GM19463 (cell line): ENCODE data around the gene SHLD2.
"Not testable (repeated sequence)": the region's sequence is repeated elsewhere in the genome, so short reads cannot be mapped to it uniquely, and the experiment has no call there.

Source experiments
- ATAC-seq: cut with Tn5 transposase; IDR thresholded peaks from one replicate; pipeline ENCODE4 v1.9.1; 2021; ENCODE audit warnings: mild to moderate bottlenecking, moderate library complexity; ENCODE audit not compliant: unreplicated experiment

The SHLD2 gene

DNA sequence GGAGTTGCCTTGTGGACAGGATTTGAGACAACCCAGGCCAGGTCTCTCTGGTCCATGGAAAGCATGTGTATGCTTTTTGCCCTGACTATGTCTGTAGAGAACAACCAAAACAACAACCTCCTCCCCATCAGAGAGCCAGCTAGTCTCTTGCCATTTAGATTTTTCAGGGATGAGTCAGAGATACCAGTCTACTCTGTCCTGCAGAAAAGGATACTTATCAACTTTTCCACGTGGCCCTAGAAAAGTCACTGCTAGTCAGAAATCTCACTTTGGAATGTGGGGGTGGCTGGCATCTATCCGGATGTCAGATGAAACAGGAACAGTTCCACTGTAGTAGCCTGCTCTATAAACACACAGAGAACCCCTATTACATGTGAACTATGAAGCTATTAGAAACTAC lies 116.8 kb downstream of the SHLD2 start:
- ATAC-seq = not testable (repeated sequence)

DNA sequence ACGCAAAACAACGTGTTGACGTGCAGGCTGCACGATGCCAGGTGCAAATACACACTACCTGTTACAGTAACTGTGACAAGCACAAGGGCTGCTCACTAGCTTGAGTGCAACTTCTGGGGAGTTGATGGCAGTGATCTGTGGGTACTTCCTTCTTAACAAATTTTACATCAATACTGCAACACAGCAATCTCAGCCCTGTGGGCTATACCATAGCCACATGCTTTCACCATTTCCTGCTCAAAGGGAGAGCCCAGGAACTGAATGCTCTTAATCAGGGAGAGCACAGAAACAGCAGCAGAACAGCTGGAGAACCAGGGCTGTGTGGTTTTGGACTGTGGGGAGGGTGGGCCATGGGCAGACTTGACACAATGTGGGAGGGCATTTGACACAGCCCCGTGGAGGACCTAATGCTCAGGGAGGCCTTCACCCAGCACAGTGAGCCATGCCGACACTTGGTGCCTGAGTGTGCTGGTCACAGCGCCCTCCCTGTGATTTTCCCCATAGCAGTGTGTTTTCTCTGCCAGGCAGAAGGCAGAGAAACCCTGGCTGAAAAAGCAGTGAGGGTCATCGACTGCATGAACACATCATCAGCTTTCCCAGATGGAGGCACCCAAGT lies 118.3 kb downstream of the SHLD2 start:
- ATAC-seq = not testable (repeated sequence)

DNA sequence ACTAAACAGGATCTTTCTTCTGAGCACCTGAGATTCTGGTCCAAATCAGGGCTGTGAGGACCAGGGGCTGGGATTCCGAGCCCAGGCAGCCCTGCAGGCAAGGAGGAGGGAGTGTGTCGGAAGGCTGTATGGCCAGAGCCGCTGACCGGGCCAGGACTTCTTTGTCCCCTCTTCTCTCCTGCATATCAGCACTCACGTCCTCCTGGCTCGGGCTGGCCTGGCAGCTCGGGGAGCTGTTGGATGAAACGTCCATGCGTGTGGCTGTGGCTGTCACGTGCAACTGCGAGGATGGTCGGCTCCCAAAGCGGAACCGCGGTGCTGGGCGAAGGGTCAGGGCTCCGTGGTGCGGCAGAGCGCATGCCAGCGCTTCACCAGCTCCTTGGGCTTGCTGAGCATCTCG lies 118.8 kb downstream of the SHLD2 start:
- ATAC-seq = not testable (repeated sequence)

DNA sequence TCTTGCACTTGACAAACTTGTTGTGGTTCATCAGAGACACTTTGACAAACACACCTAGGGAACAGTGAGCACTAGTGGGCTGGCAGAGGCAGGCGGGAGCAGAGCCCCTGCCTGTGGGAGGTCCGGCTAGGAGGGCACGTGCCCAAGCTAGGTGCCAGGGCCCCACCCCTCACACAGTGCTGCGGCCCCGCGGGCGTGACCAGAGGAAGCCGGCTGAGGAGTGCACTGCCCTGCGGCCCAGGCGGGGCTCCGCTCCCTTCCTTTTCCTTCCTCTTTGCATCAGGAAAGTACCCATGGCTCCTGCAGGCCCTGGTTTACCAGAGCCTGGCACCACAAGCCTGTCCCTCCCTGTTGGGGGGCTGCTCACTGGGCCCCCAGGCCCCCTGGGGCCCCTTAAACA lies 121.1 kb downstream of the SHLD2 start:
- not testable (repeated sequence) for ATAC-seq

DNA sequence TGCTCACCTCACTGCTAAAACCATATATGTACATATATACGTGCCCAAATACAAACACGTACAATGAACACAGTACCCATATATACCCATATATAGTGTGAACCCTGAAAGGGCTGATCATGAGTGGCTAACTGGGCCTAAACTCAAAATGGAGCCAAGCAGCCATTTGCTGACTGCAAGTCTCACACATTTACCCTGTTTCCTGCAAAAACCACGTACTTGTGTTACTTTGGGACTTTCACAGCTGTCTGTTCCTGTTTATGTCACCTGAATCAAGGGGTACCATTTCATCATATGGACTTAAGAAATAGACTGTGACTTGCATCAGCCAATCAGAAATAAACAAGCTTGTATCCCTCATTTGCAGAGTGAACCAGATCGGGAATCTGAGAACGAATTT lies 124.4 kb downstream of the SHLD2 start:
- not testable (repeated sequence) for ATAC-seq

DNA sequence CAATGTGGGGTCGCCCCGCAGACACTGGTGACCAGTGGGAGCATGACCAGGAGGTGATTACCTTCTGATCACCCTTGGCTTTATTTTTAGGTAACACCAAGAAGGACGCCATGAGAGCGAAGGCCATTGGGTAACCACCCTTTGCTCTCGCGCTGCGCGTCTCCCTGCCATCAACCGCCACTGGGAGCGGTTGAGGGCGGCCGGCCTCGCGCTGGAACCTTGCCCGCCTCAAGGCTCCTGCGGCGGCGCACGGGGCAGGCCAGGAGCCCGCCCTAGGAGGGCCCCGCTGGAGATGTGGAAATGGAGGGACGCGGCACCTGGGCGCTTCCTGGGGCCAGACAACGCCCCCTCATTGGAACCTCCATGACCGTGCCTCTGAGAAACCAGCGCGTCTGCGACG lies 127.8 kb downstream of the SHLD2 start:
- not testable (repeated sequence) for ATAC-seq

DNA sequence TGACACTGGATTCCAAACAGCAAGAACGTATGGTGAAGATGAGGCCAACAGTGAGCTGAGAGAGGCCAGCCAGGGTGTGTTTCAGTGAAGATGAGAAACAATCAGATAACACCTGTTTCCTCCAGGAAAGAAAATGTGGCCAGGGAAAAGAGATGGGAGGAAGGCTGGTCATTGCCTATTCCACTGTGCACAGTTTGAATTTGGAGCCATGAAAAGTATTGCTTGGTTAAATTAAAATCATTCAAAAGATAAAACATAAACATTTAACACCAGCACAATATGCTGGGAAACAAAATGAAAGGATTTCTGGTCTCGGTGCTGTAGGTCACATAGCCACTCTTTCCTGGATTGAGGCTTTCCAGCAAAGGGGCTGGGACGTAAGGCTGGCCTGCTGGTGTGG lies 130.1 kb downstream of the SHLD2 start, which contains the start of gene NUTM2A:
Gene NUTM2A (plus strand): TSS at position 301 of the 400 bp plus-strand sequence. CDS start 383 bp downstream, outside the sequence.
- ATAC-seq = not testable (repeated sequence)

DNA sequence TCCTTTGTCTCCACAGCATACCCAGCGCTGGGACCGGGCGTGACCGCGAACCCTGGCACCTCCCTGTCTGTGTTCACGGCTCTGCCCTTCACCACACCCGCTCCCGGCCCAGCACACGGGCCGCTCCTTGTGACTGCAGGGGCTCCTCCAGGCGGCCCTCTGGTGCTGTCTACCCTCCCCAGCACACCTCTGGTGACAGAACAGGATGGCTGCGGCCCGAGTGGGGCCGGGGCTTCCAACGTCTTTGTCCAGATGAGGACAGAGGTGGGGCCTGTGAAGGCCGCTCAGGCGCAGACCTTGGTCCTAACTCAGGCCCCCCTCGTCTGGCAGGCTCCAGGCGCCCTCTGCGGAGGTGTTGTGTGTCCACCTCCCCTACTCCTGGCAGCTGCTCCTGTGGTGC lies 133.2 kb downstream of the SHLD2 start:
- not testable (repeated sequence) for ATAC-seq

DNA sequence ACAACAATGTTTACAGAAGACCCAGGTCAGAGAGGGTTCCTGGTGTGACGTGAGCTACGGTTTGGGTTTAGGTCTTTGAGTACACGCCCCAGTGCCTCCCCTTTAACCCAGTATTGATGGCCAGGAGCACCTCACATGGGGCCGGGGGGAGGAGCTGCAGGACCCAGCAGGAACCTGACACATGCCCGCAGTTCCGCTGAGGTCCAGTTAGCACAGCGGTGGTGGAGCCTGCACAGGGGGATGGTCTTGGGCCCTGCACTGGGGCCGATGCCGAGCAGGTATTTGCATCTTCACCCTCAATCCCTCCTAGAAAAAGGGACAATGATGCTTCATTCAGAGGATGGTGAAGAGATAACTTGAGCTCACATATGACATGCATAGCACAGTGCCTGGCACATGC lies 134.2 kb downstream of the SHLD2 start:
- ATAC-seq = not testable (repeated sequence)

DNA sequence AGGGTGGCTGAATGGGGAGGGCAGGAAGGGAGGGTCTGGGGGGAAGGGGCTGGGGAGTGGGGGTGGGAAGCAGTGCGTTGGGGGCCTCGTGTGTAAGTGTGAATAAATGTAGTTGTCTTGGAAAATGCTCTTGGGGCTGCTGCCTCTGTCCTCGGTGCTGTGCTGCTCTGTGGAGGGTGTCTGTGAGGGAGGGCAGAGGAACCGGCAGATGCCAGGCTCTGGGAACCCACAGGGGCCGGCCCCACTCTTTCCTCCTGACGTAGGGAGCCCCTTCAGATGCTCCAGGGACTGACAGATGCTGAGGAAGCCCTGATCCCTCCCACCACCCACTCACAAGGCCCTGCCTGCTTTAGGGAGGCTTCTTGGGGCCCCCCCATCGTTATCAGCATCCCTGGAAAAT lies 139.8 kb downstream of the SHLD2 start:
- not testable (repeated sequence) for ATAC-seq

DNA sequence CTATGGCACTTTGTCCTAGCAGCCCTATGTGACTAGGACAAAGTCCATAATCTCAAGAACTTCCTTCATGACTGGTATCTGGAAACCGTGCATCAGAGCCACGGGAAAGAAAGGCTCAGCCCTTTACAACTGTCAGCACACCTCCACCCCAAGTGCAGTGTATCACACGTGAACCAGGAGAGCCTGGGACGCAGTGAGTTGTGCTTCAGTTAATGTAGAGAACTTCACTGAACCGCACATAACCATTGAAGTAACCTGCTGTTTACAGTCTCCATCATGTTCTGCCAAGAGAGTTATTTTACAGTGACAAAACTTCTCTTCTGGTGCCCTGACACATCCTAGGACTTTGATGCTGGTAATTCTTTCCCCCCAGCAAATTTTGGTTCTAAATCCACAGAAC lies 142.2 kb downstream of the SHLD2 start:
- not testable (repeated sequence) for ATAC-seq

DNA sequence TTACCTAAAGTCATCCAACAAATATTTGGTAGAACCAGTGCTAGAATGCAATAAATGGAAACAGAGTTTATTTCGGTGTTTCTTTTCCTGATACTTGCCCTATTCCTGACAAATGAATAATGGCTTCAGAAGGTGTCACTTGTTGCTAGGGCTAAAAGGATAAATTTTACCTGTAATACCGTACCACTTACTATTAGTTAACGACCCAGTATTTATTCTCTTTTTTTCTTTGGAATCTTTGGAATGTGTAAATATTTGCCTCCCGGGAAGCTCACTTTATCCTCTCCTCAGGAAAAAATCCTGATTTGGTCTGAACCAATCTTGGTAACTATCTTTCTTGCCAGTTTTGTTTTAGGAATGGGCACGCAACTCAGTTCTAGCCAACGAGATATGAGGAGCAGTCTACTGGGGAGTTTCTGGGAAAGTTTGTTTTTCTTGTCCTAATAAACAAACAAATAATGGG lies 144.4 kb downstream of the SHLD2 start:
- not testable (repeated sequence) for ATAC-seq
